GM18505 (cell line): ENCODE results near the gene TPK1.
"Not testable (repeated sequence)": the region's sequence is repeated elsewhere in the genome, so short reads cannot be mapped to it uniquely, and the experiment has no call there.

Source experiments
- ATAC-seq: cut with Tn5 transposase; IDR thresholded peaks from one replicate; pipeline ENCODE4 v1.9.1; 2021; ENCODE audit not compliant: unreplicated experiment
- POLR2A ChIP-seq: IDR thresholded peaks from 4 replicates; pipeline ENCODE4 v1.6.1; 2011; ENCODE audit warnings: borderline replicate concordance; ENCODE audit not compliant: insufficient read depth, insufficient read length; ENCODE audit errors: extremely low read depth

TPK1 gene

DNA sequence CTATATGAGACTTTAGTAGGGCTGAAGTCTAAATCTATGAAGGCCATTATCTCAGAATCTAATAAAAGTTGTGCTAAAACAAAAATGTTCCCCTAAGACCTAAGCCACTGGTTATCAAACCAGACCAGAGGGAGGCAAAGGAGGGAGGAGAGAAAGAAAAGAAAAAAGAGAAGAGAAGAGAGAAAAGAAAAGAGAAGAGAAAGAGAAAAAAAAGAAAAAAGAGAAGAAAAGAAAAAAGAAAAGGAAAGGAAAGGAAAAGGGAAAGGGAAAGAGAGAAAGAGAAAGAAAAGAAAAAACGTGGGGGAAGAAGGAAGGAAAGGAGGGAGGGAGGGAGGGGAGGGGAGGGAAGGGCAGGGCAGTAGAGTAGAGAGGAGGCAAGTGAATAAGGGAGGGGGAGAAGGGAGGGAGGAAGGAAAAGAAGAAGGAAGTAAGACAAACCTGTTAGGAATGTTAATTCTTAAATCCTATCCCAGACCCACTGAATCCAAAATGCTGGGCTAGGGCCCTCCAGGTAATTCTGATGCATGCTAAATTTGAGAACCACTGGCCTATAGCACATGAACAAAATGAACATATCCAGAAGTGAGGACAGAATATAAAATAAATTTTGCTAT lies 98.9 kb downstream of the TPK1 start:
- no peak for TF ChIP-seq POLR2A

DNA sequence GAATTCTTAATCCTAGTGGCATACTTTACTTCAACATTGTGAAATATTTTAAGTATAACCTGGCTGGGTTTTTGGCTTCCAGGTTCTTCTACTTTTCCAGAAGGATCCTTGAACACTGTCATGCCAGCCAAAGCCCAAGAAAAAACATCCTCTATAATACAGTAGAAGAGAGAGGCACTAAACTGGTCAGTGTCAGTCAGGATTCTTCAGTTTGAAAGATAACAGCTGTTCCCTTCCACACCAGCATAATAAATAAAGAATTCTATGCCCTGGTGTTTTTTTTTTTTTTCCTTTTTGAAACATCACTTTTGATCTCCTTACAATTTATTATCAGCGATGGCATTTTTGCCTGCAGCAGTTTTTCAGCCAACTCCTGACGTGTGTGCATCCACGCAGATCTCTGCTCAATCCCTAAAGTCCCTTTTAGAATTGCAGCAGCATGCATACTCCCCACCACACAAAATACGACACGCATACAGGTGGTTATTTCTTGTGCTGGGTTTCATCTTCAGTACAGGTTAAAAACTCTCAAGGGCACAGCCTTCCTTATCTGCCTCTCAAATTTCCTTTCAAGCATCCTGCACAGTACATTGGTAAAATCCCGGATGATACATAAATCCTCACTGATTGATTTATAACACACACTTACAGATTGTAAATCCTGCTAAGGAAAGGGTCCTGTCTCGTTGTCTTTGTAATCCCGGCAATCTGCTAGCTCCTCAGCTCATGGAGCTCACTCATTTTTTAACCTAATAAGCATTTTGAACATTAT lies 100.2 kb downstream of the TPK1 start:
- ATAC-seq, result no peak
- no peak for TF ChIP-seq POLR2A

More for the DNA sequence above, 98.9 kb downstream of the TPK1 start:
- no peak for ATAC-seq

DNA sequence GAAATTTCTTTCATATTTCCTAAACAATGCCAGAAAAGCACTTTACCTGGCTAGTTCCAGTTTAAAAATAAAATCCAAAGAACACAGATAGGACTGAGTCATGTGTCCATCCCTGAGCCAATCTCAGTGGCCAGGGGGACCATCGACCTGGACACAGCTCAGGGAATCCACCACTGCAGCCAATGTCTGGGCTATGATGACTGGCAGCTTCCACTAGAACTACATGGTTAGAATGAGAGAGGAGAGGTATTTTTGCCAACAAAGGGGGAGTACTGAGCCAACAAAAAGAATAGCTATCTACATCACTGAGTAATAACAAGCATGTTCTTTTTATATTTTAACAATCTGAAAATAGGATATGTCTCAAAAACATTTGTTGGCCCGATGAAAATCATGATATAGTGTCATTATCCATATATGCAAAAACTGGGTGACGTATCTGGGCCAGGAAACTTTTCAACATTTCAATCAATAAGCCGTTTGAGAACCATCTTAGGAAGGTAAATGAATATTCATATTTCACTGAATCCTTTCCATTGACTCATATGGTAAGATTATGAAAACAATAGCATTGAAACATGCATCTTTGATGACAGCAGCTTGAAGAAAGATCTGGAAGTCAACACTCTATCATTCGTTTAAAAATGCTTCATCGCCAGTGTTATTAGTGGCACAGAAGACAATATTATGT lies 104.0 kb downstream of the TPK1 start:
- no peak for TF ChIP-seq POLR2A
- ATAC-seq, result no peak

DNA sequence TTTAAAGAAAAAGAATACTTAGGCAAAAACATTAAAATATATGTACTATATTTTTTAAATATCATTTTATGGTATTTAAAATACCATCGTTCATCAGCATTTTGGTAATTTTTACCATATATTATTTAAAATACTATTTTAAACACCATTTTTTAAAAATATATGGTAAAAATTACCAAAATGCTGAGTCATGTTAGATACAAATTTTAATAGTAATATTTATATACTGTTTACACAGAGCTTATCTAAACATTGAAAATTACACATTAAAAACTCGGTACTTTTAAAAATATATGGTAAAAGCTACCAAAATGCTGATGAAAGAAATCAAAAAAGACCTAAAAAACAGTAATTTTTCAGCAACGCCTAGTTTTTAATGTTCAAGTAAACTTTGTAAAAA lies 105.6 kb downstream of the TPK1 start:
- TF ChIP-seq POLR2A, result no peak
- no peak for ATAC-seq

DNA sequence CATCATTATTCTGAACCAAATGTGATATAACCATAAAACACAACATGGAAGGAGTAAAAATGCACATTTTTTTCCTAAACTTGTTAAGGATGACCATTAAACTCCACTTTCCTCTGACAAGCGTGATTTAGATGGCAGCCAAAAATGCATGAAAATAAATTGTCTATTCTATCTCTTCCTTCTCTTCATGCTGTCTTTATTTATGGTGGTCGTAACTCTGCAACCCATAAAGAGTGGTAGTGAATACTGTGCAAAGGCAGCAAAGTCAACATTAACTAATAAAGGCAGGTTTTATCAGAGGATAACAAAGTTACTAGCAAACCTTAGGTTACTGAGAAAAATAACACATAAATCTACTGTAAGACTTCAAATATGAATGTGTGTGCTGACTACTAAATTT lies 106.6 kb downstream of the TPK1 start:
- no peak for TF ChIP-seq POLR2A
- no peak for ATAC-seq

DNA sequence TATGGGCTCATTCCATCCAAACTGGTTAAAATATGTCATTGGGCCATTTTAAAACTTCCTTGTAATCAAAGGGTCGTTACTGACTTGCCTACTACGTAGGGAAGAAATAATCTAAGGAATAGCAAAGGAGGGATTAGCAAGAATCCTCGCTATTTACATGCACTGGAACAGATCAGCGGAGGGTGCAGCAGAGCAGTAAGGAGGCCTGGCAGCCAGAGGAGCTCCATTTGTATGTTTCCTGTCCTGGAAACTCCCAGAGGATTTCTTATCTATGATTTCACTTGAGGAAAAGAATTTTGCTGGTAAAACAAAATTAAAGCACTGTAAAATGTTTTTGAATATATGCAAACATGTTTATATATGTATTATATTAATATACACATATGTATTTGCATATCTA lies 107.3 kb downstream of the TPK1 start:
- ATAC-seq, result no peak
- no peak for TF ChIP-seq POLR2A

DNA sequence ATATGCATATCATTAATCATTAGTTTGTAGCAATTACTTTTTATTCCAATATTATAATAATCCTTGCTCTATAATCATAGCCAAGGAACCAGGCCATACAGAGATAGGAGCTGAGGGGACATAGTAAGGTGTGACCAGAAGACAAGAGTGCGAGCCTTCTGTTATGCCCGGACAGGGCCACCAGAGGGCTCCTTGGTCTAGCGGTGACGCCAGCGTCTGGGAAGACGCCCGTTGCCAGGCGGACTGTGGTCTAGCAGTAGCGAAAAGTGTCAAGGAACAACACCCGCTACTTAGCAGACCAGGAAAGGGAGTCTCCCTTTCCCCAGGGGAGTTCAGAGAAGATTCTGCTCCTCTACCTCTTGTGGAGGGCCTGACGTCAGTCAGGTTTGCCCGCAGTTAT lies 109.0 kb downstream of the TPK1 start:
- ATAC-seq, result not testable (repeated sequence)

DNA sequence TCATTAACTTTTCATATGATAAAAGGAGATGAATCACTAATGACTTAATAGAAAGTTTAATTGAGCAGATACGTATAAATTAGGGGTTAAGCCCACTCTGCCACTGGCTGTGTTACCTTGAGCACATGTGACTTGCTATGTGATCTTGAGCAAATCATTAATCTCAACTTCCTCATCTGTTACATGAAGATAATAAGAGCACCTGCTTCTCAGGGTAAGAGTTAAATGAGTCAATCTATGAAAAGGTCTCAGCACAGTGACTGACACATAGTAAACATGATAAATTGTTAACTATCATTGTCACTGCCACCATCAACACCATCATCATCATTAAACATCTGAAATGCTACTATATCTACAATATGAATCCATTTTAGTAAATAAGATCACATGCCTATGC lies 110.8 kb downstream of the TPK1 start:
- TF ChIP-seq POLR2A, result no peak
- peak; percentile 98 for ATAC-seq

DNA sequence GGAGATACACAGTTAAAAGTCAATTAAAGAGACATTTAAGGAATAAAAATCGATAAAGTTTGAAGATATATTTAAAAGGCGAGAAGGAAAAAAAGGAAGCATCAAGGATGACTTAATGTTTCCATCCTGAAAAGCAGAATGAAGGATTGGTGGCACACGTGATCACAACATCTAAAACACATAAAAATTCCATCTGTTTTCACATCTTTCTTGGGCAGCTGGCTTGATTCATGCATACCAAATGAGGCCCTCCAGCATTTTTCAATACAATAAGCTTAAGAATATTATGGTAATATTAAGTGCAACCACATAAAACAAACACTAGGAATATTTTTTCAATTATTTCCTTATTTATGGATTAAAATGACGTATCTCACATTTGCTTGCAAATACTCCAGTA lies 112.6 kb downstream of the TPK1 start:
- ATAC-seq, result no peak
- TF ChIP-seq POLR2A, result no peak

DNA sequence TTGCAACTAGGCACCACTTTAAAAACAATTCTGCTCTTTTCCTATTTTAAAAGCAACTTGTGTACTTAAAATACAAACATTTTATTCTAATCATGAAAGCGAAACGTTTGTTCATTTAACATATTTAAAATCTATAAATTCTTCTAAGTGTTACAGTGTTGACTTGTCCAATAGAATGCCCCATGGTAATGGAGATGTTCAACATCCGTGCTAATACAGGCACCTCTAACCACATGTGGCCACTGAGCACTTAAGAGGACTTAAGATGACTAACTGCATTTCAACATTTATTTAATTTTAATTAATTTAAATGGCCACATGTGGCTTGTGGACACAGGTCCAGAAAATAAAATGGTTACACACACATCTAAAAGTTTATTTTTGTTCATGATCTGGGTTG lies 115.1 kb downstream of the TPK1 start:
- no peak for TF ChIP-seq POLR2A
- no peak for ATAC-seq

DNA sequence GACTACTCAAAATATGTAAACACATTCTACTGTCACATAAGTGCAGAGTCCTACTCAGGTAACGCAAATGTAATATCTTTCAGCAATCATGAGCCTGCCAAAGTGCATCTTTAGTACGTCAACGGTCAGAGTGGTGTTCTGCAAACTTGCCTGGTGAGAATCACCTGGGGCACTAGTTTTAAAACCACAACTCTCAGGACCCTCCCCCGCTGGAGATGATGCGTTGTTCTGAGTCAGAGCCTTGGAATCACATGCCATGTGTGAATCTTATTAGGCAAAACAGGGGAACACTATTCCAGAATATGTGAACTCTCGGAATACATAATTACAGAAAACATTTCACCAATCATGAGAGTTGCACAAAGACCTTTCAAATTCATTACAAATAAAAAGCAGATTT lies 115.7 kb downstream of the TPK1 start:
- no peak for TF ChIP-seq POLR2A
- no peak for ATAC-seq

DNA sequence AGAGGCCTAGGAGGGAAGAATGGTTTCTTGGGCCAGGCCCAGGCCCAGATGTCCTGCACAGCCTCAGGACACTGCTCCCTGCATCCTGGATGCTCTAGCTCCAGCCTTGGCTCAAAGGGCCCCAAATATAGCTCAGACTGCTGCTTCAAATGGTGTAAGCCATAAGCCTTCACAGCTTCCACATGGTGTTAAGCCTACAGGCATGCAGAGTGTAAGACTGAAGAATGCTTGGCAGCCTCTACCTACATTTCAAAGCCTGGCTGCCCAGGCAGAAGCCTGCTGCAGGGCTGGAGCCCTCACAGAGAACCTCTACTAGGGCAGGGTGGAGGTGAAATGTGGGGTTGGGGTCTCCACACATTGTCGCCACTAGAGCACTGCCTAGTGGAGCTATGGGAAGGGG lies 118.1 kb downstream of the TPK1 start:
- ATAC-seq, result no peak
- TF ChIP-seq POLR2A, result no peak

DNA sequence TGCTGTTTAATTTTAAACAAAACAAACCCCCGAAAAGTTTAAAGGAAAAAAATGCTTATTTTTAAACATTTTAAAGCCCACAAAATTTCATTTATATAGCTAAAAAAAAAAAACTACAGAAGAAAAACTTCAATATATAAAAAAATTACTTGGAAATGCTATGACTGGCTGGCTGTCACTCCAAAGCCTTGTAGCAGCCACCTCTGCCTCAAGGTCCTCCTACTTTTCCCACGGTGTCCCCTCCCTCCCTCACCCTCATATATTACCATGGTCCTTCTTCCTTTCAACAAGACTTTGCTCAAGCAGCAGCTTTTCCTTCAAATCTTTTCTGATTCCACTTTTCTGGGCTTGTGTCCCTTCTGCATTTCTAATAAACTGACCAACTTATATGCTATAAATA lies 122.0 kb downstream of the TPK1 start:
- no peak for ATAC-seq

DNA sequence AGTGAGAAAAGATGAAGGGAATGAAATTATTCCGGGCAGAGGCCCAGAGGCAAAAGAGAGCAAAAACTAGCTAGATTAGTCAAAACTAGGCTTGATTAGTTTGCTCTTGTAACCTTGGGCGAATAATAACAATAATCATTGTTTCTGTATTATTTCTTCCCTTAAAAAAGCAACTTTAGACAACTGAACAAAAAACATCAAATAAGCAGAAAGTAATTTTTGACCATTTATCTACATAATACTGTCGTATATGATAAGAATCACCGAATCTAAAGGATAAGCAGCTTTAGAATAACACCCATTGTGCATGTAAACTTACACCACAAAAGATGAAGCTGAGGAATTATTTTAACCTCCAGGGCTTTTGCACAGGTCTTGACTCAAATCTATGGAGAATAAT lies 125.1 kb downstream of the TPK1 start:
- TF ChIP-seq POLR2A, result no peak
- ATAC-seq, result no peak

More for the DNA sequence above, 122.0 kb downstream of the TPK1 start:
- no peak for TF ChIP-seq POLR2A
